GM23248 (cell line): ENCODE results near the gene GPR162.

Experiments
- EZH2 ChIP-seq: fragments of 200-600 bp; sonication (generic); IDR thresholded peaks from 2 replicates; pipeline ENCODE4 v1.6.1; 2018; ENCODE audit warnings: antibody characterized with exemption, mild to moderate bottlenecking; ENCODE audit not compliant: insufficient read depth, poor library complexity, severe bottlenecking
- EZH2phosphoT487 ChIP-seq: fragments of 200-600 bp; sonication (generic); IDR thresholded peaks from 2 replicates; pipeline ENCODE4 v1.6.1; 2018; ENCODE audit warnings: antibody characterized with exemption, moderate library complexity, mild to moderate bottlenecking, low read depth; ENCODE audit not compliant: insufficient read depth

- no peak for TF ChIP-seq EZH2
- TF ChIP-seq EZH2phosphoT487, result no peak
Measured at GRCh38 chr12:6783828-6784227, 37.8 kb upstream of the GPR162 start.
